Epithelial cell of esophagus (primary cell): ENCODE measurements around the gene UTF1.

Experiments used
- DNase-seq: peaks from one replicate; pipeline ENCODE4 v3.0.0; 2010; ENCODE audit warnings: low read depth
- H3K4me3 ChIP-seq: 2 replicates; pipeline ENCODE4 v1.5.1; 2011; ENCODE audit warnings: mild to moderate bottlenecking, low read length, control low read depth
- CTCF ChIP-seq: IDR thresholded peaks from 2 replicates; pipeline ENCODE4 v1.5.1; 2011; ENCODE audit warnings: low read depth, mild to moderate bottlenecking, low read length, control low read depth, inconsistent platforms; ENCODE audit not compliant: insufficient read depth; ENCODE audit errors: missing control alignments

UTF1 gene

GRCh38 chr10:133214468-133215410 is 15.3 kb upstream of the UTF1 start:
- H3K4me3 ChIP-seq, result no peak overlapping the region
- TF ChIP-seq CTCF, result no peak
- no peak for DNase-seq

GRCh38 chr10:133215586-133215985 is 14.4 kb upstream of the UTF1 start:
- H3K4me3 ChIP-seq, result no peak overlapping the region
- no peak for DNase-seq
- no peak for TF ChIP-seq CTCF

GRCh38 chr10:133216776-133217175 is 13.2 kb upstream of the UTF1 start:
- no peak for DNase-seq
- H3K4me3 ChIP-seq, result no peak overlapping the region
- no peak for TF ChIP-seq CTCF

- TF ChIP-seq CTCF, result no peak
- DNase-seq, result no peak
- H3K4me3 ChIP-seq, result no peak overlapping the region
These were observed 12.0 kb upstream of the UTF1 start for GRCh38 chr10:133217800-133218589.

- DNase-seq, result no peak
- no peak for TF ChIP-seq CTCF
- H3K4me3 ChIP-seq, result no peak overlapping the region
These were observed 11.1 kb upstream of the UTF1 start for GRCh38 chr10:133218891-133219290.

GRCh38 chr10:133219782-133220181 is 10.2 kb upstream of the UTF1 start:
- DNase-seq, result no peak
- no peak for TF ChIP-seq CTCF
- H3K4me3 ChIP-seq, result no peak overlapping the region
